ENCODE data around the gene TDRKH. TPM values are rescaled to one million over a fixed set of nuclear protein-coding genes. Genes with fewer than 3 reads are reported as not detected.

The TDRKH gene
- total RNA-seq, 2 donors from 2014 or later, result 13.5 to 14.0 TPM

DNA sequence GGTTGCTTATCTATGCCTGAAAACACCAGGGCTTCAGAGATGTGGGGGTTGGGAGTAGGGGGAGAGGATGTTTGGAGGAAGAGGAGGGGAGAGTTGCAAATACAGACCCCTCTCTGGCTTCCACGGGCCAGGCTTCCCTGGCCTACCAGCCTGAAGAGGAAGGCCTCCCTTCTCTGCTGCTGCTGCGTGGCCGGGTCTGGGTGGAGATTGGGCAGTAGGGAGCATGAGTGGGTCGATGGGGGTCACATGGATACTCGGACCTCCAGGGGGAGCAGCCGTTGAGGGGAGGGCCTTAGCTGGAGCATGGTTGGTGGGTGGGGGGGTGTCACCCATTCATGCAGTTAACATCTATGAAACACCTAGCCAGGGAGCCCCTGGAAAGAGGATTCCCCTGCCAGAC is 39.8 kb upstream of the TDRKH start:
- Mint-ChIP-seq H3K27me3 (peaks cover 0 to 7% of the 10 kb centered on the region in 2 donors), H3K4me1 (ENCODE audit: low read depth in 2 of 2) (peaks cover 27 to 36% of the 10 kb centered on the region in 2 donors), H3K4me3 (peak overlapping the region; percentile 81), H3K36me3 (no peaks in the 10 kb centered on the region), H3K27ac (peak overlapping the region; percentile 16 to 70), H3K9me3 (no peaks in the 10 kb centered on the region)
- DNase-seq (ENCODE audit: low spot score) (no peak), ATAC-seq (no peak)

DNA sequence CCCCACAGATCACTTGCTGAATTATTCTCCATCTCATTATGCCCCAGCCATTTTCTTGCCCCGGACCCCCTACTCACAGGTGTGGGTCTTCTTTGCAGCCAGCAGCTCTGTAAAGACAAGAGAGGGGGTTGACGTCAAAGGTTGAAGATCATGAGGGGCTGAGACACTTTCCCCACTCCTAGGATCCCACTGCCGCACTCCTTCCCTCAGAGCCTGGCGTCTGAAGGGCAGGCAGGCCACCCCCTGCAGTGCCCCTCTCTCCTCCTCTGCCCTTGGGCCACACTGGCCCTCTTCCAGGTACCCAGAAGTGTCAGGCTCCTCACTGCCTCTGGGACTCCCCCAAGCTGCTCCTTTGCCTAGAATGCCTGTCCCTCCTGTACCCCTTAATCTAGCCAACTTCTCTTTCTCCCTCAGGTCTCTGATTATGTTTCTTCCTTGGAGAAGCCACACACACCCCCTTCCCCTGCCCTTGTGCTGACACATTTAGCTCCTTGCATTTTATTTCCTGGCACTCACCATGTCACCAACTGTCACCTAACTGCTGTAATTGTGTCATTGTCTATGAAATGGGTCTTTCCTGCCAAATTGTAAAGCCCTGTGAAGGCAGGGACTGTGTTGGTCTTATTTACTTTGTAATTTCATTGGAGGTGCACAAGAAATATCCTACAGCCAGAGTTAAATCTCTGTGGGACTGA is 39.2 kb upstream of the TDRKH start:
- Mint-ChIP-seq H3K4me3 (peak overlapping the region; percentile 81), H3K9me3 (no peaks in the 10 kb centered on the region), H3K27me3 (peaks cover 0 to 7% of the 10 kb centered on the region in 2 donors), H3K4me1 (ENCODE audit: low read depth in 2 of 2) (peaks cover 27 to 36% of the 10 kb centered on the region in 2 donors), H3K27ac (peak overlapping the region; percentile 16 to 70), H3K36me3 (no peaks in the 10 kb centered on the region)
- DNase-seq (ENCODE audit: low spot score), result no peak
- ATAC-seq, result peak in 1 of 2 donors; percentile 35

DNA sequence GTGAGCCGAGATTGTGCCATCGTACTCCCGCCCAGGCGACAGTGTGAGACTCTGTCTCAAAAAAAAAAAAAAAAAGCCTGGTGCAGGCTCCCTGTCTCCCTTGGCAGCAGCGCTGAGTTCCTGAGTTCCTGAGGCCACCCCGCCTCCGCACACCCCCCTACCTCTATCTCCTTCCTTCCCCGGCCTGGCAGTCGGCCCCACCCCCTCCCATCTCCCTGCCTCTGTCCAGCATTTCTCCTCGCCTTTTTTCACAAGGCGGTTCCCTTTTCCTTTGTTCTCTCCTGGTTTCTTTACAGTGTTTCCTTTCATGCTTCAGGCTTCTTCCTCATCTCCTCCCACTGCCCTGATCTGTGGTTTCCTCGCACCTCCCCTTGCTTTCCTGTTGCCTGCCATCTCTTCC is 38.6 kb upstream of the TDRKH start:
- peaks cover 27 to 36% of the 10 kb centered on the region in 2 donors for H3K4me1 Mint-ChIP-seq (ENCODE audit: low read depth in 2 of 2)
- ATAC-seq (no peak), DNase-seq (ENCODE audit: low spot score) (no peak)
- peak overlapping the region; percentile 16 to 70 for H3K27ac Mint-ChIP-seq
- no peaks in the 10 kb centered on the region for H3K36me3 Mint-ChIP-seq
- peak overlapping the region; percentile 81 for H3K4me3 Mint-ChIP-seq
- H3K9me3 Mint-ChIP-seq, result no peaks in the 10 kb centered on the region
- H3K27me3 Mint-ChIP-seq, result peaks cover 0 to 7% of the 10 kb centered on the region in 2 donors

DNA sequence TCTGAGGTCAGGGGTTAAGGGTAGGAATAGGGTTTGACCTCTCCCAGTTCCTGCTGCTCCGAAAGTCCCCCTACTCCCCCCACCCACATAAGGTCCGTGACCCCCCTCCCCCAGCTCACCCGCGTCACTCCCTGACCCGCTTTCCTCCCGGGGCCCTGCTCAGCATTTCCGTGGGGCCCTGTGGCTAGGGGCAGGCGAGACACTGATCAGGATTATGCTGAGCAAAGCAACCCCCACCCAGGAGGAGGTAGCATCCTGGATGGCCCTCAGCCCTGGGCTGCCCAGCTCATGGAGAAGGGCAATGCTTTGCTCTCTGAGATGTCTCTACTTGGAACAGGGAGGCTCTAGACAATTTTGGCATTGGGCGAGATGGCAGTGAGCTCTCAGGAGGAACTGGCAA is 37.6 kb upstream of the TDRKH start:
- Mint-ChIP-seq H3K4me1 (ENCODE audit: low read depth in 2 of 2) (peaks cover 27 to 36% of the 10 kb centered on the region in 2 donors), H3K4me3 (peak overlapping the region; percentile 81), H3K36me3 (no peaks in the 10 kb centered on the region), H3K27ac (no peak overlapping the region), H3K9me3 (no peaks in the 10 kb centered on the region), H3K27me3 (peaks cover 0 to 7% of the 10 kb centered on the region in 2 donors)
- ATAC-seq, result no peak
- DNase-seq (ENCODE audit: low spot score), result no peak

DNA sequence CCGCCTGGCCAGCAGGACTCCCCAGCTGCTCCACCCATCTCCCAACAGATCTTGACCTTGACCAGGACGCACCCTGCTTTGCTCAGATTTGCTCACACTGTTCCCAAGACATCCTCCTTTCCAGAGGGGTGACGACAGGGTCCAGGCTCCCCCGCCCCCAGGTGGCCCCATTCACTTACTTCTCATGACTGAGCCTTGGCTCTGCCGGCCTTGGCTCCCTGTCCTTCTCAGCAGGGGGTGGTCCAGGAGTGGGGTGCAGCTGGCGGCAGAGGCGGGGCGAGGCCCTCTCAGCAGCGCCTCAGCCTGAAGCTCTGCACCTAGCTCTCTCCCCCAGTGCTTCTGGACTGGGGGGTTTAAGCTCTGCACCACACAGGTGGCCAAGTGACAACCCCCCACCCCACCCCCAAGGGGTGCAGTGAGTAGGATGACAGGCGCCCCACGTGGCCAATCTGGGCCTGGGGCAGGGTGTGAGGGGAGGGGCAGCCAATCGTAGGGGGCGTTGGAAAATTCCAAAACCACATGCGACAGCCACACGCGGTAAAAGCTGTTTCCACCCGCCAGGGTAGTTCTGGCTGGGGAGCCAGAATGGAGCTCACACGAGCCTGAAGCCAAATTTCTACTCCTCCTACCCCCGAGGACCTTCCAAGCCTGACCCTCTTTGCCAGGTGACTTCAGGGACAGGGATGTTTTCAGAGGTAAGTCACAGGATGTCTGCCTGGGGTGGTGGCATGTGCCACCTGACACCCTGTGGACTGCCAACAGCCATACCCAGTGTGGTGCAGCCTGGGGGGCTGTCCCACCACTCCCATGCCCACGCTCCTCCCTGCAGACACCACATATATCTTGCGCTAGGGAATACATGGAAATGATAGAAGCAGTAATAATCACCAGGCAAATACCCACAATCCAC is 35.7 kb upstream of the TDRKH start:
- DNase-seq (ENCODE audit: low spot score), result no peak

DNA sequence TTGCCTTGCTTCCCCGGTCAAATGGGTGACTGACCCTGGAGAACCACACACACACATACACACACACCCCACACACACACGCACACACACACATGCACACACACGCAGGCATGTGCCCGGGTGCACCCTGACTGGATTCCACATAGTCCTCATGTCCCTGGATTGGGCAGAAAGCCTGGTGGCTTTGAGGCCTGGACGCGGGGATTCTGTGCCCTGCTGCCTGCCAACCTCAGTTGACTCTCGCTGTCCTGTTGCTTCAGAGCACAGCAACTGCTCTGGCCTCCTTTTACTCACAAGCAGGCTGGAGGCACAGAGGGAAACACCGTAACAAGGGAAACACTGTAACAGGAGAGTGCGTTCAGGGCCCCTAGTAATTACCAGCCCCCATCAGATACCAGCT is 34.9 kb upstream of the TDRKH start:
- DNase-seq (ENCODE audit: low spot score), result no peak
- Mint-ChIP-seq H3K4me1 (ENCODE audit: low read depth in 2 of 2) (peaks cover 29 to 34% of the 10 kb centered on the region in 2 donors), H3K27me3 (peaks cover 0 to 7% of the 10 kb centered on the region in 2 donors), H3K4me3 (no peak overlapping the region), H3K9me3 (no peaks in the 10 kb centered on the region), H3K36me3 (no peaks in the 10 kb centered on the region), H3K27ac (no peak overlapping the region)
- no peak for ATAC-seq

More for the DNA sequence above, 35.7 kb upstream of the TDRKH start:
- Mint-ChIP-seq H3K27ac (no peak overlapping the region), H3K27me3 (peaks cover 0 to 7% of the 10 kb centered on the region in 2 donors), H3K9me3 (no peaks in the 10 kb centered on the region), H3K36me3 (no peaks in the 10 kb centered on the region), H3K4me1 (ENCODE audit: low read depth in 2 of 2) (peaks cover 30% of the 10 kb centered on the region in 2 donors), H3K4me3 (no peak overlapping the region)
- ATAC-seq, result no peak

DNA sequence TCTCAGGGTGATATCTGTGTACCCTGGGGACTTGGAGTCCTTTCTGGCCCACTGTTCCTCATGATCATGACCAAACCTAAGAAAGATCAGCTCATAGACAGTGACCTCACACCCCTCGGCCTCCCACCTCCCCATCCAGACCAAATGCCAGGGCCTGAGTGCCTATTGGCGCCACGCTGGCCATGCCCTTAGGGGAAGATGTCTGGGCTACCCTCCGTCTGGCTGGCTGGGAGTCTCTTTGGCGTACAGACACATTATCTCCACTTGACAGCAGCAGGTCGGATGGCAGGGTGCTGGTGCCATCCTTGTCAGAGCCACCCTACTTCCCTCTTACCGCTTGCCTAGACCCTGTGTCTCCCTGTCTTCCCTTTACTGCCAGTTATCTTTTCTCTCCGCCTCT is 32.9 kb upstream of the TDRKH start:
- ATAC-seq (no peak), DNase-seq (ENCODE audit: low spot score) (no peak)
- Mint-ChIP-seq H3K4me3 (no peak overlapping the region), H3K27ac (no peak overlapping the region), H3K27me3 (peaks cover 0 to 3% of the 10 kb centered on the region in 2 donors), H3K36me3 (no peaks in the 10 kb centered on the region), H3K9me3 (no peaks in the 10 kb centered on the region), H3K4me1 (ENCODE audit: low read depth in 2 of 2) (peaks cover 11 to 21% of the 10 kb centered on the region in 2 donors)

DNA sequence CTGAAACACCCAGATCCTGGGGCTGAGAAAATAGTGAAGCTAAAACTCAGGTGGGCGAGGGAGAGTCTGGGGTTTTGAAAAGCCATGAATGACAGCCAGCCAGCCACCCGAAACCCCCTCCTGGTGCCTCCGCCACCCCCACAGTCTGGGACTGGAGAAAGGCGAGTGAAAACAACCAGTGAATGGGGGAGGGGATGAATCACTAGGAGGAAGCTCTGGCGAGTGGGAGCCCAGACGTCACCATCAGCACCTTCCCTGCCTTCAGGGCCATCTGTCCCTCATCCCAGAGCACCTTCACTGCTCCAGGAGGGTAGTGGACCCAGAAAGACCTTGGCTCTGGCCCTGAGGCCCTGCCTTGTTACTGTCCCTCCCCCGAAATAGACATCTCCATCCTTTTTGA is 32.1 kb upstream of the TDRKH start:
- H3K27me3 Mint-ChIP-seq, result no peaks in the 10 kb centered on the region
- no peak for DNase-seq (ENCODE audit: low spot score)
- no peak overlapping the region for H3K27ac Mint-ChIP-seq
- no peak for ATAC-seq
- no peak overlapping the region for H3K4me3 Mint-ChIP-seq
- H3K36me3 Mint-ChIP-seq, result no peaks in the 10 kb centered on the region
- H3K4me1 Mint-ChIP-seq (ENCODE audit: low read depth in 2 of 2), result peaks cover 7 to 19% of the 10 kb centered on the region in 2 donors
- H3K9me3 Mint-ChIP-seq, result no peaks in the 10 kb centered on the region

DNA sequence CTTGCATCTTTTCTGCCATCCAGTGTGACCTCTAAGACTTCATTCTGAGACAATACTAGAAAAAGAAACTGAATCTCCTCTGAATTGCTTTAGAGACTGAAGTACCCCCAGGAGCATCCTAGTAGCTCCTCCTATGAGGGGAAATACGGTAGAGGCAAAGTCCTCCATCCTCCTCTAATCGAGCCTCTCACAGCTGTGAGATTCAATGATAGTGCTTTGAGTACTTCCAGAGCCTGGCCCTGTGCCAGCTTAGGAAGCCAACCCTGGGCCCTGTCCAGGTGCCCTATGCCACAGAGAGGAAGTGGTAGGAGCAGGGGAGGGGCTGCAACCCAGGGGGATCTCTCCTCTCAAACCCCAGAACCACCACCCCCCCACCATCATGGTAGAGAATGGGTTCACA is 30.6 kb upstream of the TDRKH start:
- Mint-ChIP-seq H3K36me3 (no peaks in the 10 kb centered on the region), H3K4me1 (ENCODE audit: low read depth in 2 of 2) (peaks cover 16 to 26% of the 10 kb centered on the region in 2 donors), H3K4me3 (no peak overlapping the region), H3K27ac (peak overlapping the region in 1 of 2 donors; percentile 39), H3K9me3 (no peaks in the 10 kb centered on the region), H3K27me3 (no peaks in the 10 kb centered on the region)
- DNase-seq (ENCODE audit: low spot score) (no peak), ATAC-seq (peak in 1 of 2 donors; percentile 11)

DNA sequence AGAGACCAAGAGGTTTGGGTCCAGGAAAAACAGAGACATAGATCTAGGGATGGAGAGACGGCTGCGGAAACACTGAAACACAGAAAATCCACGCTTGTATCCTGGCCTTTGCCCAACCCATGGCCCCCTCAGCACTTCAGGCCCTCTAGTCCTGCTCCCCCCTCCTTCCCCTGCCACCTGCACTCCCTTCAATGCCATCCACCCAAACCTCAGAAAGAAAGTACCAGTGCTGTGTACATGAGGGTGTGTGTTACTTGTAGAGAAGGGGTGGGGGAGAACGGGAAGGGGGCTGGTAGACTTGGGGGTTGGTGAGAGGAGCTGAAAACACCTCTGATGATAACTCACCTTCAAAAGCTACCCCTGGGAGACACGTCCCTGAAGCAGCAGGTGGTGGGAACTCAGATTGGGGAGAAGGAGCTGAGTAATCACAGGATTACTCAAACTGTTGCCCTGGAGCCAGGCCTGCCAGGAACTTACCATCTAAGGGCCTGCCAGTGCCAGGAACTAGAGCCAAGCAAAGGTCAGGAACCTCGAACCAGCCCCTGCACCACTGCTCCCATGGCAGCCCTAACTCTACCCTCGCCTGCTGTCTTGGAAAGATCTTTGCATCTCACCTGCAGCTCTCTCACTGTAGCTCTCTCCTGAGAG is 29.8 kb upstream of the TDRKH start:
- H3K36me3 Mint-ChIP-seq, result no peaks in the 10 kb centered on the region

DNA sequence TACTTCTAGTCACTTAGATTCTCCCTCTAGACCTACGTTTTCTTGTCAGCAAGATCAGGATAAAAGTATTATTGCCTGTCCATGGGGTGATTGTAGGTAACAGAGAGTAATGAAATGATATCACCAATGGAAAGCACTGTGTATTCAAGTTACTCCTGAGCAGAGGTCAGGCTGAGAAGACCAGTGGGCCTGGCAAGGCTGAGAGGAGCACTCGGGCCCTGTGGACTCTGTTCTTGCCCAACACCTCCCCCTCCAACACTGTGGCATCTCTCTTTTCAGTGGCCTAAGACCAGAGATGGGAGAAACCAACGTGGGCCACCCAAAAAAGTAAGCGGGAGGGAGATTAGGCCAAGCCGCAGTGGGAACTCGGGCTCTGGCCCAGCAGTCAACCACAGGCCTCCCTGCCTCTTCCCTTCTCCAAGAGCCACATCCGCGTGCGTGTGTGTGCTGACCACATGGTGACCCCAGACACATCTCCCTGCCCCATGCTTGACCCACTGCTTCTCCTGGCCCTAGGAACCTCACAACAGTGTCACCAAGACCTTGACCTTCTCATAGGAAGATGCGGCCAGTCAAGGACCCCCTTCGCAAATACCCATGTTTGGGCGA is 29.0 kb upstream of the TDRKH start:
- Mint-ChIP-seq H3K27me3 (no peaks in the 10 kb centered on the region), H3K27ac (peak overlapping the region; percentile 32 to 43), H3K4me3 (no peak overlapping the region), H3K36me3 (no peaks in the 10 kb centered on the region), H3K9me3 (no peaks in the 10 kb centered on the region), H3K4me1 (ENCODE audit: low read depth in 2 of 2) (peaks cover 23 to 38% of the 10 kb centered on the region in 2 donors)
- ATAC-seq (no peak), DNase-seq (ENCODE audit: low spot score) (no peak)

More for the DNA sequence above, 29.8 kb upstream of the TDRKH start:
- DNase-seq (ENCODE audit: low spot score) (no peak), ATAC-seq (no peak)
- Mint-ChIP-seq H3K9me3 (no peaks in the 10 kb centered on the region), H3K4me1 (ENCODE audit: low read depth in 2 of 2) (peaks cover 23 to 34% of the 10 kb centered on the region in 2 donors), H3K27me3 (no peaks in the 10 kb centered on the region), H3K4me3 (no peak overlapping the region), H3K27ac (peak overlapping the region; percentile 37 to 43)

DNA sequence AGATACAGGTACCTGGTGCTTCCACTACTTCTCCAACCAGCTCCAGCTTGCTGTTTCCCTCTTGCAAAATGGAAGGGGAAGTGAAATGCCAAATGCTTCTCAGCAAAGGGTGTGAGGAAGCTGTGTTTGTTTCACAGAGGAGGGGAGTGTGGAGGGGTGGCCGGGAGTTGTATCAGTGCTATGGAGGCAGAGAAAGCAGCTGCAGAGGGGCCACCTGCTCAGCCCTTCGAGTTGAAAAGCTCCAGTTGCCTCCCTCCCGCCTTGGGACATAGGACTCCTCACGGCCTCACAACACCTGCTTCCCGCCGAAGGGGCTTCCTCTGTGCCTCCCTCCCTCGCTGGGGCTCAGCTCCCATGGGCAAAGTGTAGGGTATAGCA is 27.0 kb upstream of the TDRKH start:
- Mint-ChIP-seq H3K4me1 (ENCODE audit: low read depth in 2 of 2) (peaks cover 27 to 45% of the 10 kb centered on the region in 2 donors), H3K9me3 (no peaks in the 10 kb centered on the region), H3K4me3 (no peak overlapping the region), H3K27ac (no peak overlapping the region), H3K27me3 (no peaks in the 10 kb centered on the region), H3K36me3 (no peaks in the 10 kb centered on the region)
- ATAC-seq (no peak), DNase-seq (ENCODE audit: low spot score) (peak; percentile 46)

DNA sequence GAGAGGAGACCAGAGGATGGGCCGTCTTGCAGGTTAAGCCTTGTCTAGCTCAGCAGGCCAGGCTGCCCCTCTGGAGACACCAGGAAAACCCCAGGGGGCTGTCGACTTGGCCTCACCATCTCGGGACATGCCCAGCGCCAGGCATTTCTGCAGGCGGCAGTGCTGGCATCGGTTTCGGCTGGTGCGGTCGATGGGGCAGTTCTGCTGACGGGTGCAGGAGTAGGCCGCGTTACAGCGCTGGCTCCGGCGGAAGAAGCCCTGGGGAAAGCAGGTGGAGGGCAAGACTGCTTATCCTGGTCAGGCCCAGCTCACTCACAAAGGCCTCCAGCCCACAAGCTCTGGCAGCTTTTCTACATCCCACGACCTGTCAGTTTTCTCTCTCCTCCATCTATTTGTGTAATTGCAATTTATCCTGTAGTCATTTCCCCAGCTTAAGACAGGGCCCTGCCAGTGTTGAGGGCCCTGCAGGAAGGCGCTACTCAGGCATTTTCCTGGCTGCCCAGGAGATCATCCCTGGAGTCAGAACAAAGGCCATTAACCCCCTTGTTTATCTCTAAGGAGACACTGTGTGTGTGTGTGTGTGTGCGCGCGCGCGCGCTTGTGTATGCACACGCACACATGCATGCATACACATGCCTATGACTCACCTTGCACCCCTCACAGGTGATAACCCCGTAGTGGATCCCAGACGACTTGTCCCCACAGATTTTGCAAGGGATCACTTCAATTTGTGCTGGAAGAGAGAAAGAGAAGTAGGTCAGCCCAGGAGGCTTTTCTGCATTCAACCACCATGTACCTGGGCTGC is 26.4 kb upstream of the TDRKH start:
- peak; percentile 64 for DNase-seq (ENCODE audit: low spot score)
- ATAC-seq, result no peak
- peak overlapping the region in 1 of 2 donors; percentile 39 for H3K27ac Mint-ChIP-seq
- peaks cover 27 to 45% of the 10 kb centered on the region in 2 donors for H3K4me1 Mint-ChIP-seq (ENCODE audit: low read depth in 2 of 2)
- no peaks in the 10 kb centered on the region for H3K36me3 Mint-ChIP-seq
- no peaks in the 10 kb centered on the region for H3K27me3 Mint-ChIP-seq
- no peak overlapping the region for H3K4me3 Mint-ChIP-seq
- no peaks in the 10 kb centered on the region for H3K9me3 Mint-ChIP-seq
